H54 (cell line): ENCODE data around the gene ARHGEF1.
A peak's percentile ranks its signal among the peaks of the same experiment; 100 is the strongest.

Source experiments
- DNase-seq: peaks from one replicate; pipeline ENCODE4 v3.0.0; 2011; ENCODE audit warnings: low spot score, mixed read lengths; ENCODE audit not compliant: insufficient read length
- FAIRE-seq: peaks from 3 replicates; lab custom pipeline; 2011; peaks lifted over from hg19 to GRCh38; lab: Jason Lieb, UNC
- POLR2A ChIP-seq: IDR thresholded peaks from 2 replicates; pipeline ENCODE4 v1.6.1; 2011; ENCODE audit warnings: low read depth, mild to moderate bottlenecking, low read length

The ARHGEF1 gene

GRCh38 chr19:41927497-41928192 lies 44.7 kb downstream of the ARHGEF1 start:
- FAIRE-seq = no peak

GRCh38 chr19:41928221-41928683 lies 45.3 kb downstream of the ARHGEF1 start, which contains the start of gene ERFL:
Gene ERFL (minus strand): TSS chr19:41928449. CDS start chr19:41912919, 15,530 bp downstream.
- TF ChIP-seq POLR2A = no peak
- peak; percentile 87 for DNase-seq
- FAIRE-seq = no peak

More at GRCh38 chr19:41927497-41928192, 44.7 kb downstream of the ARHGEF1 start:
- DNase-seq = no peak
- no peak for TF ChIP-seq POLR2A

- no peak for DNase-seq
- FAIRE-seq = no peak
These were observed 46.0 kb downstream of the ARHGEF1 start for GRCh38 chr19:41928754-41929535.

GRCh38 chr19:41929536-41930071 lies 46.6 kb downstream of the ARHGEF1 start:
- TF ChIP-seq POLR2A = no peak
- FAIRE-seq = no peak
- DNase-seq = no peak

More at GRCh38 chr19:41928754-41929535, 46.0 kb downstream of the ARHGEF1 start:
- no peak for TF ChIP-seq POLR2A

- no peak for FAIRE-seq
- no peak for DNase-seq
- TF ChIP-seq POLR2A = no peak
These were observed 47.3 kb downstream of the ARHGEF1 start for GRCh38 chr19:41930322-41930722.

DNA sequence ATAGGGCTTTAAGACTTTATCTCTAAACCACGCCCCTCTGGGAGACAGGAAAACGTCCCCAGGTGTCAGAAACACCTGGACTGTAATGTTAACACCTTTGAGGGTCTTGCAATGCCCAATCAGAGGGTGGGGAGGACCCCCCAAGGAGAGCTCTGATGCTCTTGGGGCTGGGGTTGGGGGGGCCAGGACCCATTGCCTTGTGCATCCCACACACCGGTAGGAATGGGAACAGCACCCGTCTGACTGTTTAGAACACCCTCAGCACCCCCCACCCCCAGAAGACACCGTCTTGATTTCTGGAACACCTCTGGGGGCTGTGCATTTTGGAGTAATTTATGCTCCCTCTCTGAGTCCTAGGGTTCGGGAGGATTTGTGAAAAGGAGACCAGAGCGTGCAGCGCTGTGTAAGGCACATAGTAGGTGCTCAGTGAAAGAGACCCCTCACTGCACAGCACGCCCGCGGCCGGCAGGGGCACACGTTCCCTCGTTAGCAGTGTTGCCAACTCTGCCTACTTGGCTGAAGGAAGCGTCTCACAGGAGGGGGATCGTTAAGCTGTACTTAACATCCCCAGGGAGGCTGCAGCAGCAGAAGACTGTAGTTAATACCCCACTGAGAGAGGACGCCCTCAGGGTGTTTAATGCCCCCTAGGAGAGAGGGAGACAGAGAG lies 48.1 kb downstream of the ARHGEF1 start:
- no peak for DNase-seq
- no peak for FAIRE-seq
- no peak for TF ChIP-seq POLR2A

DNA sequence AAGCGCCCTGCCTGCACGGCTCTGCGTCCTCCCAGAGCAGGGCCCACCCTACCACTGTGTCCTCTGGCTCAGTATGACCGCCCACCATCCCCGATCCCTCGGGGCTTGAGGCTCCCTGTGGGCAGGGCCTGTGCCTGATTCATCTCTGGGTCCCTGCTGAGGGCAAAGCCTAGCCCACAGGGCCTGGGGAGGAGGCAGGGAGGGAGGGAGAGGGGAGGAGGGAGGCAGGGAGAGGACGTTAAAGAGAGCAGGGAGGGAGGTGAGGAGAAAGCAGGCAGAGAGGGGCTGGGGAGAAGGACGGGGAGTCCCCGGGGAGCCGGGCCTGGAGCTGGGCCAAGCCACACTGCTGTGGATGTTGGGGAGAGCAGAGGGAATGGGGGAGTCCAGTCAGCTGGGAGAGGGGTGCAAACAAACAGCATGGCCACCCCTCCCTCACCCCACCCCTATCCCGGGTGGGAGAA lies 49.3 kb downstream of the ARHGEF1 start:
- no peak for TF ChIP-seq POLR2A
- FAIRE-seq = no peak
- DNase-seq = no peak

DNA sequence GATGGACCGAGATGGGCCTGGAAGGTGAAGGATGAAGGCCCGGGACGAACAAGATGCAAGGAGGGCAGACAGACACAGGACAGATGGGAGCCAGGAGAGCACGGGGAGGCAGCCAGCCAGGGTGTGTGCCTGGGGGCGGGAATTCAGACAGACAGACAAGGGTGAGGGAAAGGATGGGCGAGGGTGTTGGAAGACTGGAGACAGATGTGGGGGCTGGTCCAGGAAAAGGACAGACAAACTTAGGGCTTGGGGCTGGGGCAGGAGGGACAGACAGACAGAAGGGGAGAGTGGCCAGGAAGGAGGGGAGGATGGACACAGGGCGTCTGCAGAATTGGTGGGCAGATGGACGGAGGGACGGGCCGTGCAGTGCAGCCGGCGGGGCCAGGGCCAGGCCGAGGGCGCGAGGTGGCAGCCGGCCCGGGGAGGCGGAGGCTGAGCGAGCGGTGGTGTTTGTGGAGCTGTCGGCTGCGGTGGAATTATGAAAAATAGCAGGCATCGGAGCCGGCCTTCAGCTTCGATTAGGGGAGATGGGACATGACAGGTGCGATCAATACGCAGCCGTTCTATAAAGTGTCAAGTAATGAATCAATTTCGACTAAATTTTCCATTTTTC lies 49.8 kb downstream of the ARHGEF1 start:
- FAIRE-seq (no peak), DNase-seq (no peak)
- no peak for TF ChIP-seq POLR2A

DNA sequence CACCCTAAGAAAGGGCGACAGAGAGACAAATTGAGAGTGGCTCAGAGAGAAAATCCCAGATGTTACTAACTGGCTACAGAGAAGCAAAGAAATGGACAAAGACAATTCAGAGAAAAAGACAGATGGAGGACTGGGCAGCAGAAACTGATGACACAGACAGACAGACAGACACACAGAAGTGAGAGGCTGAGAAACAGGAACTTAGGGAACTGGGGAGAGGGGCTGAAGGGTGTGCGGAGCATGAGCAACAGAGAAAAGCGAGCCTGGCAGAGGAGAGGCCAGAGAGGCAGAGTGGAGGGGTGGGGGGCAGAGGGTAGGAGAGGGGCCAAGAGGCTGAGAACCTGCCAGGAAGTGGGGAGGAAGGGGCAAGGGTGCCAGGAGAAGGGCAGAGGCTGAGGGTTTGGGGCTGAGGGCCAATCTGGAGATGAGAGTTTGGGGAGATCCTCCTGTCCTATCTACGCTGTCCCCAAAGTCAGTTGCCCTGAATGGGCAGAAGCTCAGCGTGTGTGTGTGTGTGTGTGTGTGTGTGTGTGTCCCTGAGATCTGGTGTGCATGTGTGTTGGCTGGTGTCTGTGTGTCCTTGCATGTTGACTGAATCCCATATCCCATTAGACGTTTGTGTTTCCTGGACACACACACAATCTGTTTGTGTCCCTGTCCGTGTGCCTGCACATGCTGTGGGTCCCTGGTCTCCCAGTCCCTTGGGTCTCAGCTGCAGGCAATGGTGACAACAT lies 50.9 kb downstream of the ARHGEF1 start:
- FAIRE-seq (no peak), DNase-seq (no peak)
- no peak for TF ChIP-seq POLR2A

DNA sequence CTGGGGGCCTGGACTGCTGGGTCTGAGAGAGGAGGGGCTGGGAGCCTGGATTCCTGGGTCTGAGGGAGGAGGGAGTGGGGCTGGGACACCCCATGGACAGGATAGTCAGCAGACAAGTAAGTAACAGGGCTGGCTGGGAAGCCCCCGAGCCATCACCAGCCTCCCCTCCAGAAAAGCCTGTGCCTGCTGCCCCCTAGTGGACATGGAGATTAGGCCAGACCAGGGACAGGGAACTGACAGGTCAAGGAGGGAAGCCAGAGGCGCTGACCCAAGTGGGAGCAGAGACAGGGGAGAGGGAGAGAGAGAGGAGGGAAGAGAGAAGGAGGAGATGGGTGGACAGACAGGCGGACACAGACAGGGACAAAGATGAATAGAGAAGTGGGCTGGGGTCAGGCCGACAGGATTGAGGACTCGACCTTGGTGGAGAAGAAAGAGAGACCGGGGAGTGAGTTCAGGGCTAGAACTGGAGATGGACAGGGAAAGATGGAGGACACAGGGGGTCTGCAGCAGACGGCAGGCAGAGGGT lies 51.9 kb downstream of the ARHGEF1 start:
- no peak for TF ChIP-seq POLR2A
- FAIRE-seq (no peak), DNase-seq (peak; percentile 97)

- DNase-seq = no peak
- FAIRE-seq = no peak
- no peak for TF ChIP-seq POLR2A
These were observed 52.9 kb downstream of the ARHGEF1 start for GRCh38 chr19:41935760-41936415.

DNA sequence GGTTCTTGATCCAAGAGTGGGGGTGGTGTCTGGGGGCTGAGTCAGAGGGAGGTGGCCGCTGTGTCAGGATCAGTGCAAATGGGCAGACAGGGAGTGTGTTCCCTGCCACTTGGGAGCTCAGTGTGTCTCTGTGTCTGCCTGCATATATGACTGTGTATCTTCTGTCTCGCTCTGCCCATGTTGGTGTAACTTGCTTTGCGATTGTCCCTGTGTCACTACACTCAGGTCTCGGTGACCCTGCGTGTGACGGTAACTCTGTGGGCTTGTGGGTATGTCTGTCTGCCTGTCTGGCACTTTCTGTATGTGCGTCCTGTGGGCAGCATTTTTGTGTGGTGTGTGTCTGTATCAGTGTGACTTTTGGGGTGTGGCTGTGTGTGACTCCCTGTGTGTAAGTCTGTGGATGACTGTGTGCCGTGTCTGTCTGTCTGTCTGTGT lies 53.4 kb downstream of the ARHGEF1 start:
- no peak; the same call in 1 of the 2 replicates for TF ChIP-seq POLR2A
- DNase-seq = peak; percentile 87

More for the DNA sequence above, 53.4 kb downstream of the ARHGEF1 start:
- FAIRE-seq = peak; percentile 45
